ENCODE measurements around the gene KIN. TPM values are rescaled to one million over a fixed set of nuclear protein-coding genes. Genes with fewer than 3 reads are reported as not detected.
"Not testable (repeated sequence)": the region's sequence is repeated elsewhere in the genome, so short reads cannot be mapped to it uniquely, and the experiment has no call there.

KIN gene
- total and polyA plus RNA-seq, 12 donors, result 0.42 to 19.9 (median 11.6) TPM

DNA sequence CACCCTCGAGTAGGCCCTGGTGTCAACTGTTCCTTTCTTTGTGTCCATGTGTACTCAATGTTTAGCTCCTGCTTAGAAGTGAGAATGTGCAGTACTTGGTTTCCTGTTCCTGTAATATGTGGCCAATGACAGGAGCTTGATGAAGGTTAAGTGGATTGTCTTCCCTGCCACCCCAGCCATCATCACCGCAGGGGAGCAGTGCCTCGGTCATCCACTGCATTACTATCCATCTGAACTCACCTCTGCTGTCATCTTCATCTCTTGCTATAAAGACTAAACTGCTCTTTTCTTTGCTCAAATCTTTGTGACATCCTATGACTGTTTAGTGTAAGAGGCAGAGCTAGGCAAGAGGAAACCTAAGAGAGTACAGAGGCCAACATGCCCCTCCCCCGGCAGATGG is 69.1 kb downstream of the KIN start:
- intact Hi-C loops (cut with DNase I), result no loop called here
- Histone ChIP-seq H3K9me3 (replicated peaks in 1 of 3) (no peaks in the 10 kb centered on the region), H3K4me1 (replicated peaks in 1 of 2) (no peaks in the 10 kb centered on the region), H3K27ac (no peak overlapping the region), H3K4me3 (no peak overlapping the region), H3K36me3 (replicated peaks in 1 of 2) (no peaks in the 10 kb centered on the region), H3K27me3 (no peaks in the 10 kb centered on the region)
- TF ChIP-seq, protein P1, sequence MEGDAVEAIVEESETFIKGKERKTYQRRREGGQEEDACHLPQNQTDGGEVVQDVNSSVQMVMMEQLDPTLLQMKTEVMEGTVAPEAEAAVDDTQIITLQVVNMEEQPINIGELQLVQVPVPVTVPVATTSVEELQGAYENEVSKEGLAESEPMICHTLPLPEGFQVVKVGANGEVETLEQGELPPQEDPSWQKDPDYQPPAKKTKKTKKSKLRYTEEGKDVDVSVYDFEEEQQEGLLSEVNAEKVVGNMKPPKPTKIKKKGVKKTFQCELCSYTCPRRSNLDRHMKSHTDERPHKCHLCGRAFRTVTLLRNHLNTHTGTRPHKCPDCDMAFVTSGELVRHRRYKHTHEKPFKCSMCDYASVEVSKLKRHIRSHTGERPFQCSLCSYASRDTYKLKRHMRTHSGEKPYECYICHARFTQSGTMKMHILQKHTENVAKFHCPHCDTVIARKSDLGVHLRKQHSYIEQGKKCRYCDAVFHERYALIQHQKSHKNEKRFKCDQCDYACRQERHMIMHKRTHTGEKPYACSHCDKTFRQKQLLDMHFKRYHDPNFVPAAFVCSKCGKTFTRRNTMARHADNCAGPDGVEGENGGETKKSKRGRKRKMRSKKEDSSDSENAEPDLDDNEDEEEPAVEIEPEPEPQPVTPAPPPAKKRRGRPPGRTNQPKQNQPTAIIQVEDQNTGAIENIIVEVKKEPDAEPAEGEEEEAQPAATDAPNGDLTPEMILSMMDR (IDR thresholded peaks at IDR 0.05), result no peak
- no peak for TF ChIP-seq POLR2A (IDR thresholded peaks at IDR 0.05)
- DNase-seq, result no peak
- WGBS, 4 donors, result 67 to 91% (median 82%) methylated on average over 4 of the region's 4 CpGs

DNA sequence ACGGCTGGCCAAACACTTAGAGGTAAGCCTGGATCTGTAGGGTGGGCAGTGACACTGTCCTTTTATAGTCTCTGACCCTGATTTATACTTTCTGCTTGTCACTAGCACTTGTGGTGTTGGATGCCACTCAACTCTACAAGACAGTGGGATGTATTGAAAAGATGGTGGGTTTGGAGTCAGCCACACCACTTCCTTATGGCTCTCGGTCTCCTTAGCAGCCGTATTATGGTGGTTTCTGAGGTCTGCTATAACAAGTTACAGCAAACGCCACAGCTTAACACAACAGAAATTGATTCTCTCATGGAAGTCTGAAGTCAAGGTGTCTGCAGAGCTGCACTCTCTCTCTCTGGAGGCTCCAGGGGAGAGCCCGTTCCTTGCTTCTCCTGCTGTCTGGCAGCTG is 70.0 kb downstream of the KIN start:
- H3K9me3 ChIP-seq (replicated peaks in 1 of 3), result no peaks in the 10 kb centered on the region
- intact Hi-C loops (cut with DNase I), result no loop called here
- no peak overlapping the region for H3K4me3 ChIP-seq
- no peak overlapping the region for H3K27ac ChIP-seq
- H3K36me3 ChIP-seq (replicated peaks in 1 of 2), result no peaks in the 10 kb centered on the region
- no peak for TF ChIP-seq POLR2A (IDR thresholded peaks at IDR 0.05)
- TF ChIP-seq, protein P1 (IDR thresholded peaks at IDR 0.05), result no peak
- no peak for DNase-seq
- 70 to 77% (median 71%) methylated on average over 5 of the region's 5 CpGs for whole genome bisulfite sequencing, 4 donors
- H3K27me3 ChIP-seq, result no peaks in the 10 kb centered on the region
- H3K4me1 ChIP-seq (replicated peaks in 1 of 2), result no peaks in the 10 kb centered on the region

DNA sequence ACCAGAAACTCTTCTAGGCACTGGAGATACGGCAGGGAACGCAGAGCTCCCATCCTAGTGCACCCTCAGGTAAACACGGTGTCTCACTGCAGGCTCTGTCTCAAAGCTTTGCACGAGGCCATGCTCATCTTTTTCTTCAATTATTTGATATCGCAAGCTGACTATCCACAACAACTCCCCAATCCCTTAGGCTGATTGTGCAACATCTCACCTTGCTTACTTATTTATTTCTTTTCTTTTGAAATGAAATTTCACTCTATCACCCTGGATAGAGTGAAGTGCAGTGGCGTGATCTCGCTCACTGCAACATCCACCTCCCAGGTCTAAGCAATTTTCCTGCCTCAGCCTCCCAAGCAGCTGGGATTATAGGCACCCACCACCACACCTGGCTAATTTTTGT is 72.3 kb downstream of the KIN start:
- Histone ChIP-seq H3K9me3 (replicated peaks in 1 of 3) (no peaks in the 10 kb centered on the region), H3K4me3 (no peak overlapping the region), H3K27ac (no peak overlapping the region), H3K36me3 (replicated peaks in 1 of 2) (no peaks in the 10 kb centered on the region), H3K27me3 (no peaks in the 10 kb centered on the region), H3K4me1 (replicated peaks in 1 of 2) (no peaks in the 10 kb centered on the region)
- intact Hi-C loops (cut with DNase I), result no loop called here
- 84 to 92% (median 90%) methylated on average over 7 of the region's 7 CpGs for WGBS, 4 donors
- TF ChIP-seq, protein P1 (IDR thresholded peaks at IDR 0.05), result no peak
- TF ChIP-seq POLR2A (IDR thresholded peaks at IDR 0.05), result no peak
- DNase-seq, result no peak

DNA sequence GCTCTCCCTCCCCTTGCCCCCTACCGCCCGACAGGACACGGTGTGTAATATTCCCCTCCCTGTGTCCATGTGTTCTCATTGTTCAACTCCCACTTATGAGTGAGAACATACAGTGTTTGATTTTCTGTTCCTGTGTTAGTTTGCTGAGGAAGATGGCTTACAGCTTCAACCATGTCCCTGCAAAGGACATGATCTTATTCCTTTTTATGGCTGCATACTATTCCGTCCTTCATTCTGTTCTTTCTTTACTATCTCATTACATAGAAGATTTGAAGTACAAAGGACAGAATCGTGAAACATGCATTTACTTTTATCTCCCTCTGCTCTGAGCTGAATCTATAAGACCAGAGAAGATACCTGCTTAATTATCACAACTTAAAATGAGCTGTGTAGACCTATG is 76.7 kb downstream of the KIN start:
- intact Hi-C loops (cut with DNase I); H3K36me3 ChIP-seq (replicated peaks in 1 of 2); H3K4me3 ChIP-seq; H3K9me3 ChIP-seq (replicated peaks in 1 of 3); DNase-seq; H3K27ac ChIP-seq; H3K27me3 ChIP-seq; H3K4me1 ChIP-seq (replicated peaks in 1 of 2): not testable (repeated sequence)
- 76 to 87% (median 82%) methylated on average over 5 of the region's 5 CpGs for WGBS, 4 donors

DNA sequence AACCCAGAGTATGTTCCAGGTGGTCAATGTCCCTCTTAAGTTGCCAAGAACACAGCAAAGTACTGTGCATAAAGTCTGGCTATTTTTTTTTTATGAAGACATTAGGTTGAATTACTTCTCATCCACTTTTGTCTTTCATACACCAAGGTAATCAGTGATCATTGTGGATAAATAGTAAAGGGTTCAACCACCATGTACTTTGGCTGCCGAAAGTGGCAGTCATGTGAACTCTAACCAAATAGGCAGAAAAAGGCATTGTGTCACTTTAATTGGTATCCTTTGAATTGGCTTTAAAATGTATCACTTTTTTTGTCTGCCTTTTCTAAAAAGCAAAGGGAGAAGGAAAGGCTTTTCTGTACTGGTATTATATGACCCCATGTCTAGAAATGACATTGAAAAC is 77.3 kb downstream of the KIN start:
- Histone ChIP-seq H3K27me3 (no peaks in the 10 kb centered on the region), H3K36me3 (replicated peaks in 1 of 2) (no peaks in the 10 kb centered on the region), H3K4me3 (no peak overlapping the region), H3K27ac (no peak overlapping the region), H3K4me1 (replicated peaks in 1 of 2) (no peaks in the 10 kb centered on the region), H3K9me3 (replicated peaks in 1 of 3) (no peaks in the 10 kb centered on the region)
- WGBS, 4 donors, result 76 to 95% (median 90%) methylated on average over 1 of the region's 1 CpG
- intact Hi-C loops (cut with DNase I), result no loop called here
- TF ChIP-seq, protein P1 (IDR thresholded peaks at IDR 0.05), result no peak
- TF ChIP-seq POLR2A (IDR thresholded peaks at IDR 0.05), result no peak
- DNase-seq, result no peak

Measured in adrenal gland (tissue), 12 donors.